ENCODE data around the gene THRSP.

DNA sequence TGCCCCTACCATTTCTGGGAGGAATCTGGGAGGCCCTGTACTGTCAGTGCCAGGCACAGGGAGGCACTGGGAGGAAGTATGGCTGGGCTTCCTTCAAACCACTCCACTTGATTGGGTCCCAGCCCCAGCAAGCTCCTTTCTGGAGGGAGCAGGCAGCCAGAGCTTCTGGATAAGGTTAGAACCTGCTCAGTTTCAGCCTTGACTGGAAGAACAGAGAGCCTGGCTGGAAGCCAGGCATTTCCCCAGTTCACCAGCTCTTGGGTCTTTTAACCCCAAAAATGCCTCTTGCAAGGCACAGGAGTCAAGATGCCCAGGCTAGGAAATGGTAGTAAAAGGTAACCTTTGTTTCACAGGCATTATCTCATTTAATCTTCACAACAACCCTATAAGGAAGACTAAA is 31.6 kb upstream of the THRSP start:
- TF ChIP-seq, protein P1, sequence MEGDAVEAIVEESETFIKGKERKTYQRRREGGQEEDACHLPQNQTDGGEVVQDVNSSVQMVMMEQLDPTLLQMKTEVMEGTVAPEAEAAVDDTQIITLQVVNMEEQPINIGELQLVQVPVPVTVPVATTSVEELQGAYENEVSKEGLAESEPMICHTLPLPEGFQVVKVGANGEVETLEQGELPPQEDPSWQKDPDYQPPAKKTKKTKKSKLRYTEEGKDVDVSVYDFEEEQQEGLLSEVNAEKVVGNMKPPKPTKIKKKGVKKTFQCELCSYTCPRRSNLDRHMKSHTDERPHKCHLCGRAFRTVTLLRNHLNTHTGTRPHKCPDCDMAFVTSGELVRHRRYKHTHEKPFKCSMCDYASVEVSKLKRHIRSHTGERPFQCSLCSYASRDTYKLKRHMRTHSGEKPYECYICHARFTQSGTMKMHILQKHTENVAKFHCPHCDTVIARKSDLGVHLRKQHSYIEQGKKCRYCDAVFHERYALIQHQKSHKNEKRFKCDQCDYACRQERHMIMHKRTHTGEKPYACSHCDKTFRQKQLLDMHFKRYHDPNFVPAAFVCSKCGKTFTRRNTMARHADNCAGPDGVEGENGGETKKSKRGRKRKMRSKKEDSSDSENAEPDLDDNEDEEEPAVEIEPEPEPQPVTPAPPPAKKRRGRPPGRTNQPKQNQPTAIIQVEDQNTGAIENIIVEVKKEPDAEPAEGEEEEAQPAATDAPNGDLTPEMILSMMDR (conservative IDR thresholded peaks at IDR 0.05; ENCODE audit: low read depth, low read length) = no peak
- no peak for TF ChIP-seq EZH2 (IDR thresholded peaks at IDR 0.05; ENCODE audit: low read length, unreplicated experiment)
